Activated T-cell treated with anti-CD3 and anti-CD28 coated beads for 4 hours (primary cell): ENCODE measurements around the gene TM9SF1.
A peak's percentile ranks its signal among the peaks of the same experiment; 100 is the strongest.

Experiments
- DNase-seq: peaks from one replicate; pipeline ENCODE4 v3.0.0-alpha.2; 2020

Gene TM9SF1

DNA sequence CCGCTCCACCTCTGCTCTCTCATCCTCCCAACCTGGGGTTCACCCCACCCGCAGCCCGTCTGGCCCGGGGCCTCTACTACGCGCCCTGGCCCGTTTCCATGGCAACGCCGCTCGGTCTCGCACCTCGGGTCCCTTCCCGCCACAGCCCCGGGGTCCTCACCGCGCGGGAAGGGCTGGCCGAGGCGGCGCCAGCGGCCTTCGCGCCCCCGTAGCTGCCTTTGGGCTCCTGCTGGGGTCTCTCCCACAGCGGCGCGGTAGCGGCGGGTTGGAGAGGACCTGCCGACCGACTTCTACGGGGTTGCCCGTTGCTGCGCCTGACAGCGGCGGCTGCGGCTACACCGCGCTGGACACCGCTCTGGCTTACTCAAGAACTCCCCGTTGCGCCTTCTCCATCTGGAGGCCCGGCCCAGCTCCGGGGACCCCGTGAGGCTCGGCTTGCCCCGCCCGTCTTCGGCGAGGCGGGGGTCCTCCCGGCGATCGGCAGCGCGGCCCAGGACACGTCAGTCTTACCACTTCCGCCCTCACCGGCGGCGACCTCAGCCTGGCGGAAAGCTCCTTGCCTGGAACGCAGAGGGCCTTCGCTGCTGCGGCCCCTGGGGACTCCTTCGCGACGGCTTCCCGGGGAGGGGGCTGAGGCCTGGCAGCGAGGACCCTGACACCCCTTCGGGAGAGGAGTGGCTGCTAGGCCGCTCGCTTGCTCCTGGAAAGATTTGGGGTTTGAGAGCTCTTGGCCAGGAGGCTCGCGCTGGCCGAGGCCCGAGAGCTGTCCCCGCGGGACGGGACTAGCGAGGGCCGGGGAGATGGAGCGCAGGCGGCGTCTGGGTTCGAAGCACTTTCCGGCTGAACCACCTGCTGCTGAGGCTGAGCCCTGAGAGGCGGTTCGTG is at the start of gene TM9SF1:
TSS of gene TM9SF1 (minus strand) at position 256 of the 885 bp plus-strand sequence. CDS start 422 bp downstream, outside the sequence.
- DNase-seq, result peak; percentile 79

DNA sequence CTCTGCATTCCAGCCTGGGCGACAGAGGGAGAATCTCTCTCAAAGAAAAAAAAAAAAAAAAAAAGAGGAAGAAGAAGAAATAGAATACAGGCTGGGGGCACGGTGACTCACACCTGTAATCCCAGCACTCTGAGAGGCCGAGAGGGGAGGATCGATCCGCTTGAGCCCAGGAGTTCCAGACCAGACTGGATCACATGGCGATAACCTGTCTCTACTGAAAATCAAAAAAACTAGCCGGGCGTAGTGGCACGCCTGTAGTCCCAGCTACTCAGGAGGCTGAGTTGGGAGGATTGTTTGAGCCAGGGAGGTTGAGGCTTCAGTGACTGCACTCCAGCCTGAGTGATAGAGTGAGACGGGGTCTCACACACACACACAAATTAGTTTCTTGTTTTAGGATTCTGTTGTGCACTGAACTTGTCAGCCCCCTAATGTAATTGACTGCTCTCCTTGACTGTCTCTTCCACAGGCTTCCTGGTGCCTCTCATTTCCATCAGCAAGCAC is 48.1 kb upstream of the TM9SF1 start:
- DNase-seq, result no peak

- DNase-seq, result peak; percentile 91
Measured at GRCh38 chr14:24241829-24242443, 46.7 kb upstream of the TM9SF1 start.

DNA sequence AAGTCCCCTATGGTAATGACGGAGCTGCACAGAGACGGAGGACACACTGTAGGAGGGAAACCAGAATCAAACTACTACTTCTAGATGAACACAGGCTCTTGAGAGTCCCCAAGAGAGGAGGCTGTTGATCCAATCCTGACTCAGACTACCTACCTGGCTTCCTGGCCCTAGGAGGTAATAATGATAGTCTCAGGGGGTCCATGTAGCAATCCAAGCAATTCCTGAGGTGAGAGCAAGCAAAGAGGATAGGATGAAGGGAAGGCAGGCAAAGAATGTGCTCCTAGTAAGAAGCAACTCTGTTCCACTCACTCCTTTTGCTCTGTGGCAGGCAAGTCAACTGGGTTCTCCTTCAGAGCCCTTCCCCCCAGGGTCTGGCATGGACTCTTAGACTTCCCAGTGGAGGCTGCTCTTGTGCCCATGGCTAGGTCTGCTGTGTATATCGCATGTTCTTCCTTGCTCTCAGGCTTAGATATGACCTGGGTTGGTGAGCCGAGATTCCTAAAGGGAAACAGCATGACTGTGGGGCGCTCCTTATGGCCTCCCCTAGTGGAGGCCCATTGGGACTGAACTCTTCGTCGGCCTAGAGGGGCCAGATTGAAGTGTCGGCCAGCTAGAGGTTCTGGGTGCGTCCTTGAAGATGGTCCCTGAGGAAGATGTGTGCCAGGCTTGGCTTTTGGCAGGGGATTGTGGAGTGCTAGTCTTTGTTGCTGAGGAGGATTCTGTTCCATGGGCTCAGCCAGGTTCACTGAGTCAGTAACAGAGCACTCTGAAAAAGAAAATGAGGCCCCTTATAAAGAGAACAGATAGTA is 45.1 kb upstream of the TM9SF1 start:
- no peak for DNase-seq

DNA sequence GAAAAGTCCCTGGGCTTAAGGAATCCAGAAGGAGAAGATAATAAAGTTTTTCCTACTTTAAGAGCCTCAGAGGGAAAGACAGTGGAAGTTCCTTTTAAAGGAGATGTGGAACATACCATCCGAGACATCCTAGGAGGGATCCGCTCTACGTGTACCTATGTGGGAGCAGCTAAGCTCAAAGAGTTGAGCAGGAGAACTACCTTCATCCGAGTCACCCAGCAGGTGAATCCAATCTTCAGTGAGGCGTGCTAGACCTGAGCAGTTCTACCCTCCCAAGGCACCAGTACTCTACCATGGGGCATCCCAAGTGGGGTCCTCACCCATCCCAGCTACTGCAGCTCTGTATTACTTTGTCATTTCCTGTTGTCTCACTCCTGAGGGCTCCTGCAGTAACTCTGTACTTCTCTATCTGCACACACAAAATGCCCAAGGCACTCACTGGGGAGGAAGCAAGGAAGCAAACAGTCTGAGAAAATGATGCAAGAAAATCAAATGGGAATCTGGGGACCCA is 43.3 kb upstream of the TM9SF1 start:
- no peak for DNase-seq

- peak; percentile 34 for DNase-seq
Measured at GRCh38 chr14:24238123-24238522, 42.9 kb upstream of the TM9SF1 start.

DNA sequence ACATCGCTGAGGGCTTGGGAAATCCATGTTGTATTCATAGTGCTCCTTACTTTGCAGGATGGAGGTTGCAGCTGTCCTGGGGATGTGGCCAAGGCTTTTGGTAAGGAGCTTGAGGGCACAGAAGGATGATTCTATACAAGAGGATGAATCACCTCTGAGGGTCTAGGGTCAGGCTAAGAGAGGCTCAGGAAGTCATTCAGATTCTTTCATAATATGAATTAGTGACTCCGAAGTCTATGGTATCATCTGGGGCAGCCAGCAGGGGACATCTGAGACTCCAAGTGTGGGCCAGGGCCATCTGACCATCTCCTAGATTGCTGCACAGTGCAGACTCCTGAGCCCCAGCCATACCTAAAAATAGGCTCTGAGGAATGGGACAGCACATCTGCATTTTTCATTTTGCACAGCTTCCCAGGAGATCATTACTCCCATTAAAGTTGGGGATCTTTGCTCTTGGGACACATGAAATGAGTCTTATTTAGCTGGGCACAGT is 42.3 kb upstream of the TM9SF1 start:
- no peak for DNase-seq

GRCh38 chr14:24236689-24237462 is 41.6 kb upstream of the TM9SF1 start:
- no peak for DNase-seq

GRCh38 chr14:24235804-24236688 is 40.8 kb upstream of the TM9SF1 start:
- DNase-seq, result no peak

DNA sequence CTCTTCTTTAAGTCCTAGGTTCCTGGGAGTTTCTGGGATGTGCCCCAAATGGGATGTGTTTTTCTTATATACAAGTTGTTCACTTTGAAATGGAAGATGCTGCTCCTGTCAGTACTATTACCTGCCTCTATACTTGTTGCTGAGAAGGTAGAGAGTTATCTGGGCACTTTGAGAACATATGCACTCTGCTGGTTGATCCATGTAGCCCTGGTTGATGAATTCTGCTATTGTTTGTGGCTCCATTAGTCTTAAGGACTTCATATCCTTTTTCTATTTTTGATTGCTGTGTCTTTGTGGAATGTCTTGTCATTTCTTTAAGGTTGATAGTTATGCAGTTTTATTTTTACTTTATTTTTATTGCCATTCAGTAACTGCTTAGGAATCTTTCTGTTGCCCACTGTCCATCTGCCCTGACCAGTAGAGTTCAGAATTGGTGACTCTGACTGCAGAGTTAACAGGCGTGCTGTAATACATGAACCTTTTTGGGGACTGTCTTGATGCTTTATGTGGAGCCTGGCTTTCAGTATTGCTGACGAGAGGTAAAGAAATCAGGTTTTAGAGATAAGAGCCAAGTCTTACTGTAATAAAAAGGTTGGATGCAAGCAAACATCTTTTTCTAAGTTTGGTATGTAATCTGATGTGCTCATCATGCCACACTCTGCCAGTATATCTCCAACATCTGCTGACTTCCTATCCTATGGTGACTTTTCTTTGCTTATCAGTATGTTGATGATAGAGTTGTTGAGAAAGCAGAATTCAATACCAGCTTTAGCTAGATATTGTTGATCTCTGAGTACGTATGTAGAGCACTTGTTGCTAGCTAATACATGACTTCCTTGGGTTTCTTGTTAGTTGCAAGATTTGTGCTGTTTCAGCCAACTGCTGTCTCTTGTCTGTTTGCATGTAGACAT is 39.1 kb upstream of the TM9SF1 start:
- no peak for DNase-seq

GRCh38 chr14:24233538-24233866 is 38.3 kb upstream of the TM9SF1 start:
- DNase-seq, result no peak

DNA sequence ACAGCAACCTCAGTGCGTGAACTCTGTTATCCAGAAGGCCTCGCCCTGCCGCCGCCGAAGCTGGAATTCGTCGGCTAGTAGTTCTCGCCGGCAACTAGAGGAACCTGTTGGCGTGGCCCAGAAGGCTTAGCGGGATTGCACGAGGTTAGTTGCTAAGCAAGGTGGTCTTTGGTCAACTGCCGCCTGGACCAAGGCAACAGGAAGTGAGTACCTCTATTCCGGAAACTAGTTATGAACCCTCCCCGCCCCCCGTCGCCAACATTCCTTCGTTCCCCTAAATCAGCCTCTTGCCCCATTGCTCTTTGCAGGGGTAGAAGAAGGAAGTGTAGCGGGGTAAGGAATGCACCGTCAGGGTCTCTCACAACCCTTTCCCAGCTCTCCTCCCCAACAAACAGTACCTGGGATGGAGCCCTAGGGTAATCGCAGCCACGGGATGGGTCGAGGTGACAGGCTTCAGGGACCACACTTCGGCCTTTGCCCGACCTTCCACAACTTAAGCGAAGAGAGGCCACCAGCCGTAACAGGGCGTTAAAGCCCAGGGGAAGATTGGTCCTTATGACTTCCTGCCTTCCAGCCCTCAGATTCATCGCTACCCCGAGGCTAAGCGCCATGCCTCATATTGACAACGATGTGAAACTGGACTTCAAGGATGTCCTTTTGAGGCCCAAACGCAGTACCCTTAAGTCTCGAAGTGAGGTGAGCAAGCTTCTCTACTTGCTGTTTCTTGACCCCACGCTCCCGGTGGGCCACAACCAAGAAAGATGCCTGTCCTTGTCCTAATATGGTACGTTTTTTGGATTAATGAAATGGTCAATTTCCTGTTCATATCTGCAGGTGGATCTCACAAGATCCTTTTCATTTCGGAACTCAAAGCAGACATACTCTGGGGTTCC is 37.6 kb upstream of the TM9SF1 start, which contains the start of gene GMPR2:
TSS of gene GMPR2 (plus strand) at position 285 of the 893 bp plus-strand sequence. CDS start at position 610, 325 bp downstream.
- no peak for DNase-seq

- DNase-seq, result peak; percentile 82
Measured at GRCh38 chr14:24232121-24232644, 36.9 kb upstream of the TM9SF1 start, which contains the start of gene NEDD8. Gene NEDD8, minus strand, starts transcription at chr14:24232367. Its CDS starts 100 bp downstream, at chr14:24232267.

GRCh38 chr14:24231263-24232120 is 36.3 kb upstream of the TM9SF1 start:
- no peak for DNase-seq

- no peak for DNase-seq
Measured at GRCh38 chr14:24228902-24229301, 33.7 kb upstream of the TM9SF1 start.

DNA sequence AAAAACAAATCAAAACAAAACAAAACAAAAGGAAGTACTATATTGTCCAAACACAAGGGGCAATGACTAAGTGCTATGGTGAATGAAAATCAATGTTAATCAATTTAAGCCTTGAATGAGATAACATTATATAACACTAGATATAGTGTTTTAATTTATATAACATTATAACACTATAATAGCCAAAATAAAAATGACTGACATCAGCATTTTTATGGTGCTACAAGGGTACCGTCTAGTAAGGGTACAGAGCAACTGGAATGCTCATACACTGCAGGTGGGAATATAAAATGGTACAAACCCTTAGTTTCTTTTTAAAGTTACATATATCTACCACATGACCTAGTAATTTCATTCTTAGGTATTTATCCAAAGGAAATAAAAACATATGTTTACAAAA is 31.2 kb upstream of the TM9SF1 start:
- DNase-seq, result no peak

DNA sequence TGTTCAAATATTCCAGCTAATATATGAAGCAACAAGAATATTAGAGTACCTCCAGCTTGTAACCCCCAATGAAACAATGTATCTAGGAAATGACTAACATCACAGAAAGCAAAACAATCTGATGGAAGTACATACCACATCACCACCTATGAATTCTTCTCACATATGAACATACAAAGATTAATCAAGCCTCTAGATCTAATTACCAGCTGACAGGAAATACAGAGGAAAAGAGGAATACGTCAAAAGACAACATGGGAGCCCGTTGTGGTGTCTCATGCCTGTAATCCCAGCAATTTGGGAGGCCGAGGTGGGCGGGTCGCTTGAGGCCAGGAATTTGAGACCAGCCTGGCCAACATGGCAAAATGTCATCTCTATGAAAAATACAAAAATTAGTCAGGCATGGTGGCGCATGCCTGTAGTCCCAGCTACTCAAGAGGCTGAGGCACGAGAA is 29.4 kb upstream of the TM9SF1 start:
- DNase-seq, result no peak
